K562 (cell line): Measurements from ENCODE around the gene PMPCB. TPM values are rescaled to one million over a fixed set of nuclear protein-coding genes. Genes with fewer than 3 reads are reported as not detected.

ENCODE experiments used
- CHD1 ChIP-seq: fragments of 200-600 bp; sonication (generic); IDR thresholded peaks from one replicate; pipeline ENCODE4 v1.6.1; 2012; ENCODE audit warnings: mild to moderate bottlenecking, moderate library complexity, low read length, inconsistent platforms
- NR1H2 ChIP-seq: sonication (generic); formaldehyde crosslinking; IDR thresholded peaks from 2 replicates; pipeline ENCODE4 v1.4.0; 2020; ENCODE audit warnings: mild to moderate bottlenecking, missing genetic modification reagents
- RBM39 ChIP-seq: fragments of 200-400 bp; formaldehyde crosslinking; optimal IDR thresholded peaks from 2 replicates; pipeline ENCODE3; 2018; ENCODE audit warnings: low read depth, low read length
- SIX5 ChIP-seq, 2 experiments: IDR thresholded peaks; 2 replicates each; pipeline ENCODE4 v1.6.1; 2011; ENCODE audit warnings: low read length in 2 of 2, borderline replicate concordance in 1 of 2, low read depth in 1 of 2, mild to moderate bottlenecking in 1 of 2, moderate library complexity in 1 of 2; ENCODE audit not compliant: insufficient read depth in 1 of 2
- UBTF ChIP-seq, 2 experiments: IDR thresholded peaks; 2 replicates each; pipeline ENCODE4 v1.6.1; 2012; ENCODE audit warnings: improper control_type of control experiment in 2 of 2, low read depth in 2 of 2, low read length in 2 of 2, borderline replicate concordance in 1 of 2
- YY1 ChIP-seq, 3 experiments: IDR thresholded peaks; 2 replicates each; pipeline ENCODE4 v1.6.1; 2011; ENCODE audit warnings: low read length in 2 of 3, mild to moderate bottlenecking in 2 of 3, moderate library complexity in 2 of 3, borderline replicate concordance in 1 of 3, control low read depth in 1 of 3, low read depth in 1 of 3; ENCODE audit not compliant: insufficient read depth in 3 of 3, insufficient replicate concordance in 2 of 3, control insufficient read depth in 1 of 3, insufficient read length in 1 of 3; ENCODE audit errors: extremely low read depth in 1 of 3
- ZBTB1 ChIP-seq: sonication (generic); formaldehyde crosslinking; IDR thresholded peaks from 2 replicates; pipeline ENCODE4 v1.8.1; 2023; ENCODE audit warnings: missing genetic modification reagents, low read depth, mild to moderate bottlenecking, borderline replicate concordance
- ZNF764 ChIP-seq: fragments of 250-450 bp; sonication (Bioruptor Pico); IDR thresholded peaks from 2 replicates; pipeline ENCODE4 v1.4.0; 2020; ENCODE audit warnings: low read depth, mild to moderate bottlenecking, moderate library complexity
- ZNF830 ChIP-seq: fragments of 250-450 bp; sonication (Bioruptor Pico); IDR thresholded peaks from 2 replicates; pipeline ENCODE4 v1.5.0; 2021; ENCODE audit warnings: mild to moderate bottlenecking
- polyA plus RNA-seq, 8 experiments: library from polyadenylated mRNA; depleted of rRNA in 4 of 8; stranded (reverse) in 5 of 8; unstranded in 3 of 8; fragments of >200 nt; fragmentation: Nextera tagmentation in 2 of 8; fragmentation: Illumina TruSeq in 1 of 8; extraction: Ambion mirVana in 2 of 8; extraction: Trizol in 1 of 8; gene quantifications; 2 replicates each; pipeline versions ENCODE4 v1.2.1 to v1.2.3, GENCODE V29; 2011 to 2014; ENCODE audit warnings: inconsistent platforms in 1 of 8, missing spikeins in 1 of 8
- total RNA-seq, 7 experiments: library from RNA; depleted of rRNA in 6 of 7; stranded (reverse); fragments of >200 nt in 6 of 7; fragmentation: Illumina TruSeq in 2 of 7; extraction: Trizol in 2 of 7; gene quantifications; 2 replicates each; pipeline versions ENCODE4 v1.2.1 to v1.2.3, GENCODE V29; 2011 to 2021; ENCODE audit warnings: low replicate concordance in 1 of 7
- TF ChIP-seq, protein P1 (sequence below), 2 experiments: fragments of 450-650 bp; IDR thresholded peaks; 2 replicates each; pipeline ENCODE4 v1.6.1; 2016; ENCODE audit warnings: mild to moderate bottlenecking in 2 of 2, borderline replicate concordance in 1 of 2, low read depth in 1 of 2, moderate library complexity in 1 of 2
- TF ChIP-seq, protein P2 (sequence below): sonication (generic); formaldehyde crosslinking; IDR thresholded peaks from 2 replicates; pipeline ENCODE4 v1.8.1; 2023; ENCODE audit warnings: mild to moderate bottlenecking, missing genetic modification reagents

PMPCB gene
- total and polyA plus RNA-seq, 9 of the 15 experiments (the other 6 are each of a cell fraction or from before 2014, with no cell fraction given) = 61.2 to 209 (median 105) TPM

DNA sequence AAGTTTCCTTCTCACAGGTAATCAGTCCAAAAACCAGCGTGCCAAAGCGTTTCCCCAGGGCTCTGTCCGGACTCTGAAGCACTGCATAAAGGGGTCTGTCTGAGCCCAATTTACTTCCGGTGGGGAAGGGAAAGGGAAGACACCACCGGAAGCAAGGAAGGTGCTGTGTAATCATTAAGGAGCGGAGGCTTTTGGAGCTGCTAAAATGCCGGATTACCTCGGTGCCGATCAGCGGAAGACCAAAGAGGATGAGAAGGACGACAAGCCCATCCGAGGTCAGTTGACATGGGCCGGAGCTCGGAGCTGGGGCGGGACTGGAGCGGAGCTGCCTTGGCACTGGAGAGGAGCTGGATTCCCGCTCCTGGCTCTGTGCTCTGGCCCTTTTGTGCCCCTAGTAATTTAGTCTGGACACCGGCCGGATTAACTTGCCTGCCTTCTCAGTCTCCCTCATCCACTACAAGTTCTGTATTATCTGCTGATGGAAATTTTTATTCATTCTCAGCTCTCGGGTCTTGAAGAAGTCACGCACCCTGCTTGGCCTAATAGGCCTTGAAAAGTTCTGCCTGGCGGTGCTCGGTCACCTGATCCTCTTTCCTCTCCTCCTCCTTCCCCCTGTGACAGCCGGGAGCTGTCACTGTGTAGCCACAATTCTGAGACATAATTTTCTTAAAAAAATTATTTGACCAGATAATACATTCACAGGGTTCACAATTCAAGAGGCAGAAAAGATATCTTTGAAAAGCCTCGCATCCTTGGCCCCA, 50.5 kb downstream of the PMPCB start, which contains the start of gene PSMC2 (continued):
- TF ChIP-seq, protein P1, sequence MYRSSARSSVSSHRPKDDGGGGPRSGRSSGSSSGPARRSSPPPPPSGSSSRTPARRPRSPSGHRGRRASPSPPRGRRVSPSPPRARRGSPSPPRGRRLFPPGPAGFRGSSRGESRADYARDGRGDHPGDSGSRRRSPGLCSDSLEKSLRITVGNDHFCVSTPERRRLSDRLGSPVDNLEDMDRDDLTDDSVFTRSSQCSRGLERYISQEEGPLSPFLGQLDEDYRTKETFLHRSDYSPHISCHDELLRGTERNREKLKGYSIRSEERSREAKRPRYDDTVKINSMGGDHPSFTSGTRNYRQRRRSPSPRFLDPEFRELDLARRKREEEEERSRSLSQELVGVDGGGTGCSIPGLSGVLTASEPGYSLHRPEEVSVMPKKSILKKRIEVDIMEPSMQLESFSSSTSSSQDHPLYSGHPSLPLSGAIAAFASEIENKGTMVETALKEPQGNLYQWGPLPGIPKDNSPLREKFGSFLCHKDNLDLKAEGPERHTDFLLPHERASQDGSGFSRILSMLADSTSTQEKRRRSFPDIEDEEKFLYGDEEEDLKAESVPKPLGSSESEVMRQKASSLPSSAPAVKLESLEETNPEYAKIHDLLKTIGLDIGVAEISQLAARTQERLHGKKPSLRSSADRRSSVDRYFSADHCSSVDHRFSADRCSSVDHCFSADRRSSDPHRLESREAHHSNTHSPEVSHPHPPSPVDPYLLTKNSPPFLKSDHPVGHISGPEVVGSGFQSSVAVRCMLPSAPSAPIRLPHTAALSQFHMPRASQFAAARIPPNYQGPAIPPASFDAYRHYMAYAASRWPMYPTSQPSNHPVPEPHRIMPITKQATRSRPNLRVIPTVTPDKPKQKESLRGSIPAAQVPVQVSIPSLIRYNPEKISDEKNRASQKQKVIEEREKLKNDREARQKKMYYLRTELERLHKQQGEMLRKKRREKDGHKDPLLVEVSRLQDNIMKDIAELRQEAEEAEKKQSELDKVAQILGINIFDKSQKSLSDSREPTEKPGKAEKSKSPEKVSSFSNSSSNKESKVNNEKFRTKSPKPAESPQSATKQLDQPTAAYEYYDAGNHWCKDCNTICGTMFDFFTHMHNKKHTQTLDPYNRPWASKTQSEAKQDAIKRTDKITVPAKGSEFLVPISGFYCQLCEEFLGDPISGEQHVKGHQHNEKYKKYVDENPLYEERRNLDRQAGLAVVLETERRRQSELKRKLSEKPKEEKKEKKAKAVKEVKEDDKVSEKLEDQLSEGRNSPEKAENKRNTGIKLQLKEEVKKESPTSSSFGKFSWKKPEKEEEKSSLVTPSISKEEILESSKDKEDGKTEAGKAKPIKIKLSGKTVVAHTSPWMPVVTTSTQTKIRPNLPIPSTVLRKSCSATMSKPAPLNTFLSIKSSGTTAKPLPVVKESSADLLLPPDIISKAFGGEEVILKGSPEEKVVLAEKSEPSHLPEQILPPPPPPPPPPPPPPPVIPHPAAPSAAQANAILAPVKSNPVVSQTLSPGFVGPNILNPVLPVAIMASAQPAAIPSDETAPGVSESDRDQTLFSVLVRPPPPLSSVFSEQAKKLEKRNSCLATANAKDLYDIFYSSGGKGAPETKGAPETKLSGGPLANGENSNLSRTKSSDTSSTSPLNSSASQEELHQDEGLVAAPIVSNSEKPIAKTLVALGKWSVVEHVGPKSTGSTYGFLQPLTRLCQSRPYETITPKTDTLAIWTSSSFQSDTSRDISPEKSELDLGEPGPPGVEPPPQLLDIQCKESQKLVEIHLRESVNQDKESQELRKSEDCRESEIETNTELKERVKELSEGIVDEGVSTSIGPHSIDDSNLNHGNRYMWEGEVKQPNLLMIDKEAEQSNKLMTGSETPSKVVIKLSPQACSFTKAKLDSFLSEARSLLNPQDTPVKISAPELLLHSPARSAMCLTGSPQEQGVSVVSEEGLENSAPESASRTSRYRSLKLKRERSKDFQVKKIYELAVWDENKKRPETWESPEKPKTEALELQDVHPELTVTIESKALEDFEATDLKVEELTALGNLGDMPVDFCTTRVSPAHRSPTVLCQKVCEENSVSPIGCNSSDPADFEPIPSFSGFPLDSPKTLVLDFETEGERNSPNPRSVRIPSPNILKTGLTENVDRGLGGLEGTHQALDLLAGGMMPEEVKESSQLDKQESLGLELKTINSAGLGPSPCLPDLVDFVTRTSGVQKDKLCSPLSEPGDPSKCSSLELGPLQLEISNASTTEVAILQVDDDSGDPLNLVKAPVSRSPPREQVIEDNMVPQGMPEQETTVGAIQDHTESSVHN (IDR thresholded peaks at IDR 0.05; ENCODE audit: borderline replicate concordance in 1 of 2, low read depth in 1 of 2) = 0 out of 4 replicates have a peak, but pooled peaks of 1 of the 2 experiments have one; percentile 25
- TF ChIP-seq NR1H2 (CRISPR knock-in tag) (peak; percentile 62), YY1 (IDR thresholded peaks at IDR 0.05; ENCODE audit: borderline replicate concordance in 1 of 3, control insufficient read depth in 1 of 3, extremely low read depth in 1 of 3, insufficient read depth in 3 of 3, insufficient read length in 1 of 3, insufficient replicate concordance in 2 of 3, low read depth in 1 of 3, low read length in 2 of 3) (peak in 2 of 3 experiments; percentile 65 to 79), ZBTB1 (CRISPR knock-in tag) (no peak), ZNF830 (CRISPR knock-in tag) (no peak), SIX5 (IDR thresholded peaks at IDR 0.05; ENCODE audit: borderline replicate concordance in 1 of 2, insufficient read depth in 1 of 2, low read depth in 1 of 2, low read length in 2 of 2) (0 out of 4 replicates have a peak, but pooled peaks of 1 of the 2 experiments have one; percentile 21), ZNF764 (CRISPR knock-in tag) (no peak), CHD1 (no peak), RBM39 (no peak), UBTF (IDR thresholded peaks at IDR 0.05; ENCODE audit: borderline replicate concordance in 1 of 2, low read depth in 2 of 2, low read length in 2 of 2) (peak; percentile 97 to 98)
- TF ChIP-seq, protein P2, sequence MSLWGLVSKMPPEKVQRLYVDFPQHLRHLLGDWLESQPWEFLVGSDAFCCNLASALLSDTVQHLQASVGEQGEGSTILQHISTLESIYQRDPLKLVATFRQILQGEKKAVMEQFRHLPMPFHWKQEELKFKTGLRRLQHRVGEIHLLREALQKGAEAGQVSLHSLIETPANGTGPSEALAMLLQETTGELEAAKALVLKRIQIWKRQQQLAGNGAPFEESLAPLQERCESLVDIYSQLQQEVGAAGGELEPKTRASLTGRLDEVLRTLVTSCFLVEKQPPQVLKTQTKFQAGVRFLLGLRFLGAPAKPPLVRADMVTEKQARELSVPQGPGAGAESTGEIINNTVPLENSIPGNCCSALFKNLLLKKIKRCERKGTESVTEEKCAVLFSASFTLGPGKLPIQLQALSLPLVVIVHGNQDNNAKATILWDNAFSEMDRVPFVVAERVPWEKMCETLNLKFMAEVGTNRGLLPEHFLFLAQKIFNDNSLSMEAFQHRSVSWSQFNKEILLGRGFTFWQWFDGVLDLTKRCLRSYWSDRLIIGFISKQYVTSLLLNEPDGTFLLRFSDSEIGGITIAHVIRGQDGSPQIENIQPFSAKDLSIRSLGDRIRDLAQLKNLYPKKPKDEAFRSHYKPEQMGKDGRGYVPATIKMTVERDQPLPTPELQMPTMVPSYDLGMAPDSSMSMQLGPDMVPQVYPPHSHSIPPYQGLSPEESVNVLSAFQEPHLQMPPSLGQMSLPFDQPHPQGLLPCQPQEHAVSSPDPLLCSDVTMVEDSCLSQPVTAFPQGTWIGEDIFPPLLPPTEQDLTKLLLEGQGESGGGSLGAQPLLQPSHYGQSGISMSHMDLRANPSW (CRISPR knock-in tag) = 0 out of 2 replicates have a peak, but pooled peaks have one; percentile 38
